ENCODE data around the gene SLC41A3. TPM values are rescaled to one million over a fixed set of nuclear protein-coding genes. Genes with fewer than 3 reads are reported as not detected.

Gene SLC41A3
- polyA plus RNA-seq, 2 of the 4 experiments (the other 2 are of a cell fraction), result 18.9 to 24.2 TPM

DNA sequence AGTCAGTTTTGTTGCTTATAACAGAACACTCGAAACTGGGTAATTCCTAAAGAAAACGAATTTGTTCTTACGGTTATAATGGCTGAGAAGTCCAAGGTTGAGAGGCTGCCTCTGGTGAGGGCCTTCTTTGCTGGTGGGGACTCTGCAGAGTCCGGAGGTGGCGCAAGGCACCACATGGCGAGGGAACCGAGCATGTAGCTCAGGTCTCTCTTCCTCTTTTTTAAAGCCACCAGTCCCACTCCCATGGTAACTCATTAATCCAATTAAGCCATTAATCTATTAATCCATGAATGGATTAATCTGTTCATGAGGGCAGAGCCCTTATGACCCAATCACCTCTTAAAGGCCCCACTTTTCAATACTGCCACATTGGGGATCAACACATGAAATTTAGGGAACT is 64.9 kb downstream of the SLC41A3 start:
- H3K4me1 ChIP-seq, result no peaks in the 10 kb centered on the region
- H3K9me3 ChIP-seq, result no peaks in the 10 kb centered on the region
- FAIRE-seq, result no peak
- CTCF ChIA-PET, result interaction anchor here (1.2 kb wide), 1 partner anchor 116 kb away, joined by 3 read pairs; no protein-coding TSS in a partner anchor
- TF ChIP-seq, protein P1, sequence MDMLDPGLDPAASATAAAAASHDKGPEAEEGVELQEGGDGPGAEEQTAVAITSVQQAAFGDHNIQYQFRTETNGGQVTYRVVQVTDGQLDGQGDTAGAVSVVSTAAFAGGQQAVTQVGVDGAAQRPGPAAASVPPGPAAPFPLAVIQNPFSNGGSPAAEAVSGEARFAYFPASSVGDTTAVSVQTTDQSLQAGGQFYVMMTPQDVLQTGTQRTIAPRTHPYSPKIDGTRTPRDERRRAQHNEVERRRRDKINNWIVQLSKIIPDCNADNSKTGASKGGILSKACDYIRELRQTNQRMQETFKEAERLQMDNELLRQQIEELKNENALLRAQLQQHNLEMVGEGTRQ (IDR thresholded peaks at IDR 0.05), result no peak
- TF ChIP-seq MYC (IDR thresholded peaks at IDR 0.05; ENCODE audit: borderline replicate concordance, low read length), result no peak
- ATAC-seq, result no peak
- POLR2A ChIA-PET, result no interaction called here
- no peak for DNase-seq (ENCODE audit: low read depth in 1 of 2, low spot score in 1 of 2)
- H3K4me2 ChIP-seq, result no peak overlapping the region
- H3K27ac ChIP-seq, result no peak overlapping the region
- 81% methylated on average over 7 of the region's 7 CpGs for WGBS (ENCODE audit: missing lambda C conversion rate)
- H3K4me3 ChIP-seq, result no peak overlapping the region

DNA sequence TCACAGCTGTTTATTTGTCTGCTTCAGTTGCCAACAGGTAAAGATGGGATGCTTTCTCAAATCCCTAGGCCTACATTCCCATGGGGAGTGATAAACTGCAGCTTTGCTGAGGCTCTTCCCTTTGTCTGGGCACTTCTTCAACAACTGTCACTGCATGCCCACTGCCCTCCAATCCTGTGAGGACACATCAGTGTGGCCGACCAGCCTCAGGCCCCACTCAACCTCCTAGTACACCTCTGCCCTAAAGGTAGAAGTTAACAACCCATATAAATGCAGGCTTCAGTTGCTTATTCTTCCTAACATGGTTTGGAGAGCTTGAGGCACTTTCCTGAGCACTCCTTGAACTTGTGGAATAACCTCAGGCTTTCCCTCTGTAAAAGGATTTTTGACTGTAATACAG is 65.4 kb downstream of the SLC41A3 start:
- FAIRE-seq, result no peak

DNA sequence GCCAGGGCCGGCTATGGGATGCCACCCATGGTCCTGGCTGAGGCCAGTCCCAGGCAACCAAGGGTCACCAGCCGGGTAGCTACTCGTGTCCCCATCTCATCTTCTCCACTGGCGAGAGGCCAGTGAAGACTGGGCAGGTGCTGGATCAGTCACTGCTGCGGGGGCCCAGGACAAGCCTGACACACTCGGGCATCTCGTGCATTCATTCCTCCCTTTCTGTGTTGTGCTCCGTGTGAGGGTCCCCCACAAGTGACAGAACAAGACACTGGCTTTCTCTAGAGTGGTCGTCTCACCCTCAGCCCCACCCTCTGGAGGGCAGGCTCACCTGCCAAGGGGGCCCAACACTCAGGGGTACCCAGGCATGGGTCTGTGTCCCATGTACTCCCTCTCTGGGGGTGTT is 66.6 kb downstream of the SLC41A3 start:
- no CpG with 5 or more reads among the region's 9 CpGs for WGBS (ENCODE audit: missing lambda C conversion rate)
- ATAC-seq (no peak), FAIRE-seq (no peak), DNase-seq (ENCODE audit: low read depth in 1 of 2, low spot score in 1 of 2) (no peak)
- no peak overlapping the region for H3K4me2 ChIP-seq
- H3K27ac ChIP-seq, result no peak overlapping the region
- H3K4me1 ChIP-seq, result no peaks in the 10 kb centered on the region
- TF ChIP-seq JUNB (IDR thresholded peaks at IDR 0.05) (no peak), FOSL2 (IDR thresholded peaks at IDR 0.05) (no peak), FOSL2 (CRISPR knock-in tag; IDR thresholded peaks at IDR 0.05) (no peak), MYC (IDR thresholded peaks at IDR 0.05; ENCODE audit: borderline replicate concordance, low read length) (no peak), JUN (IDR thresholded peaks at IDR 0.05) (no peak), KDM1A (IDR thresholded peaks at IDR 0.05; ENCODE audit: low read depth) (no peak), RFX5 (IDR thresholded peaks at IDR 0.05) (no peak)
- TF ChIP-seq, protein P2, sequence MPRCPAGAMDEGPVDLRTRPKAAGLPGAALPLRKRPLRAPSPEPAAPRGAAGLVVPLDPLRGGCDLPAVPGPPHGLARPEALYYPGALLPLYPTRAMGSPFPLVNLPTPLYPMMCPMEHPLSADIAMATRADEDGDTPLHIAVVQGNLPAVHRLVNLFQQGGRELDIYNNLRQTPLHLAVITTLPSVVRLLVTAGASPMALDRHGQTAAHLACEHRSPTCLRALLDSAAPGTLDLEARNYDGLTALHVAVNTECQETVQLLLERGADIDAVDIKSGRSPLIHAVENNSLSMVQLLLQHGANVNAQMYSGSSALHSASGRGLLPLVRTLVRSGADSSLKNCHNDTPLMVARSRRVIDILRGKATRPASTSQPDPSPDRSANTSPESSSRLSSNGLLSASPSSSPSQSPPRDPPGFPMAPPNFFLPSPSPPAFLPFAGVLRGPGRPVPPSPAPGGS (IDR thresholded peaks at IDR 0.05), result no peak
- ChIA-PET CTCF (no interaction called here), POLR2A (no interaction called here)
- no peak overlapping the region for H3K4me3 ChIP-seq
- H3K9me3 ChIP-seq, result no peaks in the 10 kb centered on the region

More for the DNA sequence above, 65.4 kb downstream of the SLC41A3 start:
- WGBS (ENCODE audit: missing lambda C conversion rate), result 55% methylated on average over 1 of the region's 1 CpG
- no peak overlapping the region for H3K27ac ChIP-seq
- no peaks in the 10 kb centered on the region for H3K9me3 ChIP-seq
- no peak overlapping the region for H3K4me2 ChIP-seq
- DNase-seq (ENCODE audit: low read depth in 1 of 2, low spot score in 1 of 2) (no peak), ATAC-seq (no peak)
- TF ChIP-seq, protein P3, sequence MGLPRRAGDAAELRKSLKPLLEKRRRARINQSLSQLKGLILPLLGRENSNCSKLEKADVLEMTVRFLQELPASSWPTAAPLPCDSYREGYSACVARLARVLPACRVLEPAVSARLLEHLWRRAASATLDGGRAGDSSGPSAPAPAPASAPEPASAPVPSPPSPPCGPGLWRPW (IDR thresholded peaks at IDR 0.05), result no peak
- TF ChIP-seq FOSB (CRISPR knock-in tag; IDR thresholded peaks at IDR 0.05), result no peak
- TF ChIP-seq FOSL2 (IDR thresholded peaks at IDR 0.05), result no peak
- no peak for TF ChIP-seq FOSL2 (CRISPR knock-in tag; IDR thresholded peaks at IDR 0.05)
- no peak for TF ChIP-seq CHD4 (IDR thresholded peaks at IDR 0.05; ENCODE audit: borderline replicate concordance)
- TF ChIP-seq CHD2 (IDR thresholded peaks at IDR 0.05; ENCODE audit: low read length, partially characterized antibody), result no peak
- TF ChIP-seq, protein P4, sequence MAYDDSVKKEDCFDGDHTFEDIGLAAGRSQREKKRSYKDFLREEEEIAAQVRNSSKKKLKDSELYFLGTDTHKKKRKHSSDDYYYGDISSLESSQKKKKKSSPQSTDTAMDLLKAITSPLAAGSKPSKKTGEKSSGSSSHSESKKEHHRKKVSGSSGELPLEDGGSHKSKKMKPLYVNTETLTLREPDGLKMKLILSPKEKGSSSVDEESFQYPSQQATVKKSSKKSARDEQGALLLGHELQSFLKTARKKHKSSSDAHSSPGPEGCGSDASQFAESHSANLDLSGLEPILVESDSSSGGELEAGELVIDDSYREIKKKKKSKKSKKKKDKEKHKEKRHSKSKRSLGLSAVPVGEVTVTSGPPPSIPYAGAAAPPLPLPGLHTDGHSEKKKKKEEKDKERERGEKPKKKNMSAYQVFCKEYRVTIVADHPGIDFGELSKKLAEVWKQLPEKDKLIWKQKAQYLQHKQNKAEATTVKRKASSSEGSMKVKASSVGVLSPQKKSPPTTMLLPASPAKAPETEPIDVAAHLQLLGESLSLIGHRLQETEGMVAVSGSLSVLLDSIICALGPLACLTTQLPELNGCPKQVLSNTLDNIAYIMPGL (CRISPR knock-in tag; IDR thresholded peaks at IDR 0.05; ENCODE audit: borderline replicate concordance), result no peak
- TF ChIP-seq ESRRA (IDR thresholded peaks at IDR 0.05; ENCODE audit: borderline replicate concordance, low read length), result no peak
- TF ChIP-seq, protein P2 (IDR thresholded peaks at IDR 0.05), result no peak
- H3K4me3 ChIP-seq, result no peak overlapping the region
- POLR2A ChIA-PET, result no interaction called here
- no peaks in the 10 kb centered on the region for H3K4me1 ChIP-seq
- CTCF ChIA-PET, result interaction anchor here (1.2 kb wide), 1 partner anchor 116 kb away, joined by 3 read pairs; no protein-coding TSS in a partner anchor
